Immature natural killer cell (primary cell): ENCODE results near the gene CYP4X1. TPM values are rescaled to one million over a fixed set of nuclear protein-coding genes. Genes with fewer than 3 reads are reported as not detected.
"Not testable (repeated sequence)": the region's sequence is repeated elsewhere in the genome, so short reads cannot be mapped to it uniquely, and the experiment has no call there.

Source experiments
- DNase-seq, 3 donors: peaks; one replicate each; pipeline ENCODE4 v3.0.0; 2022; ENCODE audit warnings: mixed read lengths in 1 of 3
- H3K27ac Mint-ChIP-seq, 6 donors: one replicate each; pipeline ENCODE4 v1.8.0; 2020; ENCODE audit warnings: mixed read lengths in 6 of 6, mild to moderate bottlenecking in 5 of 6, inconsistent platforms in 4 of 6, moderate library complexity in 3 of 6
- H3K27me3 Mint-ChIP-seq, 3 donors: one replicate each; pipeline ENCODE4 v1.8.0; 2020 to 2021; ENCODE audit warnings: low read depth in 3 of 3, mild to moderate bottlenecking in 3 of 3, mixed read lengths in 3 of 3, moderate library complexity in 3 of 3, inconsistent platforms in 1 of 3
- H3K36me3 Mint-ChIP-seq, 3 donors: one replicate each; pipeline ENCODE4 v1.8.0; 2020; ENCODE audit warnings: mixed read lengths in 3 of 3, inconsistent platforms in 2 of 3, mild to moderate bottlenecking in 2 of 3
- H3K4me1 Mint-ChIP-seq, 2 donors: one replicate each; pipeline ENCODE4 v1.8.0; 2020; ENCODE audit warnings: inconsistent platforms in 2 of 2, mild to moderate bottlenecking in 2 of 2, mixed read lengths in 2 of 2, moderate library complexity in 1 of 2
- H3K4me3 Mint-ChIP-seq, 5 donors: one replicate each; pipeline ENCODE4 v1.8.0; 2020; ENCODE audit warnings: mild to moderate bottlenecking in 5 of 5, mixed read lengths in 5 of 5, inconsistent platforms in 3 of 5, moderate library complexity in 3 of 5
- H3K9me3 Mint-ChIP-seq, 6 donors: one replicate each; pipeline ENCODE4 v1.8.0; 2020; ENCODE audit warnings: mild to moderate bottlenecking in 6 of 6, mixed read lengths in 6 of 6, inconsistent platforms in 4 of 6, moderate library complexity in 3 of 6
- polyA plus RNA-seq, 3 donors: library from polyadenylated mRNA; unstranded; fragments of 300-500 nt; fragmentation: Illumina TruSeq; gene quantifications; one replicate each; pipeline ENCODE4 v1.2.3, GENCODE V29; 2021

CYP4X1 gene, protein sequence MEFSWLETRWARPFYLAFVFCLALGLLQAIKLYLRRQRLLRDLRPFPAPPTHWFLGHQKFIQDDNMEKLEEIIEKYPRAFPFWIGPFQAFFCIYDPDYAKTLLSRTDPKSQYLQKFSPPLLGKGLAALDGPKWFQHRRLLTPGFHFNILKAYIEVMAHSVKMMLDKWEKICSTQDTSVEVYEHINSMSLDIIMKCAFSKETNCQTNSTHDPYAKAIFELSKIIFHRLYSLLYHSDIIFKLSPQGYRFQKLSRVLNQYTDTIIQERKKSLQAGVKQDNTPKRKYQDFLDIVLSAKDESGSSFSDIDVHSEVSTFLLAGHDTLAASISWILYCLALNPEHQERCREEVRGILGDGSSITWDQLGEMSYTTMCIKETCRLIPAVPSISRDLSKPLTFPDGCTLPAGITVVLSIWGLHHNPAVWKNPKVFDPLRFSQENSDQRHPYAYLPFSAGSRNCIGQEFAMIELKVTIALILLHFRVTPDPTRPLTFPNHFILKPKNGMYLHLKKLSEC
- polyA plus RNA-seq: not detected

DNA sequence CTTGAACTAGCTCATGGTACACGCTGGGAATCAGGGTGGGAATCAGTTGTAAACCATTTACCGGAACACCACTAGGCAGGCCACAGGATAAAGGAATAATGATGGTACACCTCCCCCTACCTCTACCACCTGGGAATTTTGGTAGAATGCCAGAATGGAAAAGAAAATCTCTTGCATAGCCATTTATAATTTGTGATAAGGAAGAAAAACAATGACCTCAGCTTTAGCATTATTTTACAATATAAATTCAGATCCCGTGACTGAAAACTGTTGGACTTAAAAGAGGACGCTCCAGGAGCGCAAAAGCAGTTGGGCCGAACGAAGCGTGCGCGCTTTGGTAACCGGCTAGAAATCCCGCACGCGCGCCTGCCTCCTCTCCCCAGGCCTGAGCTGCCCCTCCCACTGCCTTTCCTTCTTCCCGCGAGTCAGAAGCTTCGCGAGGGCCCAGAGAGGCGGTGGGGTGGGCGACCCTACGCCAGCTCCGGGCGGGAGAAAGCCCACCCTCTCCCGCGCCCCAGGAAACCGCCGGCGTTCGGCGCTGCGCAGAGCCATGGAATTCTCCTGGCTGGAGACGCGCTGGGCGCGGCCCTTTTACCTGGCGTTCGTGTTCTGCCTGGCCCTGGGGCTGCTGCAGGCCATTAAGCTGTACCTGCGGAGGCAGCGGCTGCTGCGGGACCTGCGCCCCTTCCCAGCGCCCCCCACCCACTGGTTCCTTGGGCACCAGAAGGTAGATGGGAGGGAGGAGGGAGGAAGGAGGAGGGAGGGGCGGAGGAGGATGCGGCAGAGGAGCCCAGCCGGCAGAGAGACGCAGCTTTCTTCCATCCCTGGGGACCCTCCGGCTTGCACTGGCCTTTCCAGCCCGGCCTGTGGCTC, at the start of gene CYP4X1:
CYP4X1 (plus strand) TSS at position 402 of the 873 bp plus-strand sequence; CDS start at position 551, 149 bp downstream.
- no peak for DNase-seq
- peaks cover 2 to 12% (median 9%) of the 10 kb centered on the region in 3 donors for H3K27me3 Mint-ChIP-seq
- H3K27ac Mint-ChIP-seq: no peak within 1 kb of the TSS
- no peaks in the 10 kb centered on the region for H3K4me1 Mint-ChIP-seq
- H3K9me3 Mint-ChIP-seq: peaks cover 0 to 3% (median 0%) of the 10 kb centered on the region in 6 donors
- no peak within 1 kb of the TSS for H3K4me3 Mint-ChIP-seq
- H3K36me3 Mint-ChIP-seq: no peaks in the 10 kb centered on the region

DNA sequence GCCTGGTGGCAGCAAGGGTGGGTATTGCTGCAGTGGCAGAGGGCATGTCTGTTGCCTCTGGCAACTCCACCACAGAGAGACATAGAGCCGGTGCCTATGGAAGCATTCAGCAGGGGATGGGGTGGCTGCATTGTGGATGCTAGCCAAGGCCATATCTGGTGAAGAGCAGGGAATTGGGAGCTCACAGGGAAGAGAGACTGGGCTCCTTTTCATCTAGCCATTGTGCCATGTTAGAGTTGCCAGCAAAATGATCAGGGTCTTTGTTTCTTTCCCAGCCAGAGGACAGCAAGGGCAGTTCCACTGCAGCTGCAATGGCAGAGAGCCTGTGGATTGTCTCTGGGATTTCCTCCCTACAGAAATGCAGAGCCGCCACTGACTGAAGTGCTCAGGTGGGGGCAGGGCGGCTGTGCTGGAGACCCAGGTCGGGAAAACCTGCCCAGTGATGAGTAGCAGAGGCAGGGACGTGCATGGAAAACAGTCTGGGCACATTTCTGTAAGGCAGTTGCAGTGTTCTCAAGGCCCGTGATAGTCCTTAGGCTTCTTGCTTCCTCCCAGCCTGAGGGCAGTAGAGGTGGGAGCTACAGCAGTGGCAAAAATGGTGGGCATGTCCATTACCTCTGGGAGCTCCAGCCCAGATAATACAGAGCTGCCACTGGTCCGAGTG, 40.2 kb upstream of the CYP4X1 start:
- H3K9me3 Mint-ChIP-seq: peaks cover 0 to 7% (median 0%) of the 10 kb centered on the region in 6 donors
- no peaks in the 10 kb centered on the region for H3K36me3 Mint-ChIP-seq
- DNase-seq: no peak
- no peak overlapping the region for H3K4me3 Mint-ChIP-seq
- no peaks in the 10 kb centered on the region for H3K4me1 Mint-ChIP-seq
- H3K27me3 Mint-ChIP-seq: peaks cover 0 to 17% (median 1%) of the 10 kb centered on the region in 3 donors
- H3K27ac Mint-ChIP-seq: no peak overlapping the region

DNA sequence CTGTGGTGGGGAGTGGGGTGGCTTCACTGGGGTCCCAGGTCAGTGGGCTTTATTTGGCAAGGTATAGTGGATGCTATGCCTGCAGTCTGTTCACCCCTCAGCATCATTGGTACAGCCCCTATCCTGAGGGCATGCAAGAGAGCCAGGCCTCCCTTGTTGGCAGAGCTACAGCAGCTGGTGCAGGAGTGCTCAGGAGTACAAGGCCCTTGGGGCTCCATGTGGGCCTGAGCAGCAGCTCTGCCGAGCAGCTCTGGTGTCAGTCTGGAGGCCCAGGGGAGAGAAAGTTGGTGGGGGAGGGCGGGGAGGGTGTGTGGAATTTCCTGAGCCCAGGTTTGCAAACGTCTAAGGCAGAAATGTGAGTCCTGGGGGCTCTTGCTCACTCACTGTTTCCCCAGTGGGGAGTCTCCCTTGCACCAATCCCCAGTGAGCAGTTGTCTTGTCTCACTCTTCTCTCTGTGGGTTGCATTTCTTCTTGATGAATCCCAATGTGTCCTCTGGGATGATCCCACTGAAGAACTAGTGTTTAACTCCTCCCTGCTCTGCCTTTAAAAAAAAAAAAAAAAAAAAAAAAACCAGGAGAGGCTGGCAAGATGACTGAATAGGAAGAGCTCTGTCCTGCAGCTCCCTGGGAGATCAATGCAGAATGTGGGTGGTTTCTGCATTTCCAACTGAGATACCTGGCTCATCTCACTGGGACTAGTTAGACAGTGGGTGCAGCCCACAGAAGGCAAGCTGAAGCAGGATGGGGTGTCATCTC, 39.5 kb upstream of the CYP4X1 start:
- H3K4me1 Mint-ChIP-seq: no peaks in the 10 kb centered on the region
- no peak overlapping the region for H3K4me3 Mint-ChIP-seq
- peaks cover 0 to 13% (median 1%) of the 10 kb centered on the region in 3 donors for H3K27me3 Mint-ChIP-seq
- H3K36me3 Mint-ChIP-seq: no peaks in the 10 kb centered on the region
- no peak overlapping the region for H3K27ac Mint-ChIP-seq
- H3K9me3 Mint-ChIP-seq: peaks cover 0 to 7% (median 0%) of the 10 kb centered on the region in 6 donors
- no peak for DNase-seq

DNA sequence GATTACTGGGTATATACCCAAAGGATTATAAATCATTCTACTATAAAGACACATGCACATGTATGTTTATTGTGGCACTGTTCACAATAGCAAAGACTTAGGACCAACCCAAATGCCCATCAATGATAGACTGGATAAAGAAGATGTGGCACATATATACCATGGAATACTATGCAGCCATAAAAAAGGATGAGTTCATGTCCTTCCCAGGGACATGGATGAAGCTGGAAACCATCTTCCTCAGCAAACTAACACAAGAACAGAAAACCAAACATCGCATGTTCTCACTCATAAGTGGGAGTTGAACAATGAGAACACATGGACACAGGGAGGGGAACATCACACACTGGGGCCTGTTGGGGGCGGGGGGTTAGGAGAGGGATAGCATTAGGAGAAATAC, 32.9 kb upstream of the CYP4X1 start:
- not testable (repeated sequence) for H3K4me1 Mint-ChIP-seq, H3K27me3 Mint-ChIP-seq, H3K27ac Mint-ChIP-seq, H3K36me3 Mint-ChIP-seq, H3K4me3 Mint-ChIP-seq, H3K9me3 Mint-ChIP-seq, DNase-seq

DNA sequence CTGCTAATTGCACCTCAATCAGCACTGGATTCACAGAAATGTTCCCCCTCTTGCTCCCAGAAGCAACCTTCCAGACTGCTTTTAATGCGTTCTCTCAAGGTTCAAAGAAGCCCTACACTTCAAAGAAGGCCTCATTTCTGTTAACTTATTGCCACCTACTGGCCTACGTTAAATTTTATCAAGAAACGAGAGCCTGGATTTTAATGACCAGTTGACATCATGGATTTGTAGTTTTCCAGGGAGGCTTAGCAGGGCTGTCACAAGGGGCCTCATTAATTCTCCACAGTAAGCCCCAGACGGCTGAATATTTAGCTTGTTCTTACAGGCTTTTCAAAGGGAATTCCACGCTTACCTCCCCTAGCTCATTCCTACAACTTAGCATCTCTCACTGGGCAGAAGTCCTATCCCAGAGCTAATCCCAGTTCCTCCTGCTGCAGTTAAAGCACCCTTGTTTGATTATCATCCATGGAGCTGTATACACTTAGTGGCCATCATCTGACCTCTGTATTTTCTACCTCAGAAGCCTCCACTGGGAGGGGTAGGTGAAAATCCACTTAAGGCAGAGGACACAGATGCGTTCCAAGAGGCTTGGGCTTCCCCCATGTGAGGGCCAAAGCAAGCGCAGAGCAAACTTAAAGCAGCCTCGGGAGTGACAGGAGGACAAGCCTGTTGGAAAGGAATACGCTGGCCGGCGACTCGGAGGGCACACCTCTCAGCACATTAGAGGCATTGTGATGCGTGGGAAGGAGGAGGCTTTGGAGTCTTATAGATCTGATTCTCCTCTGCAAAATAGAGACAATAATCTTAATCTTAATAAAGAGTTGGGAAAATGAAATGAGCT, 32.2 kb upstream of the CYP4X1 start:
- Mint-ChIP-seq H3K4me3 (no peak overlapping the region), H3K4me1 (no peaks in the 10 kb centered on the region), H3K9me3 (peaks cover 0 to 2% (median 0%) of the 10 kb centered on the region in 6 donors), H3K36me3 (no peaks in the 10 kb centered on the region), H3K27ac (no peak overlapping the region), H3K27me3 (peaks cover 1 to 8% (median 2%) of the 10 kb centered on the region in 3 donors)
- DNase-seq: no peak

DNA sequence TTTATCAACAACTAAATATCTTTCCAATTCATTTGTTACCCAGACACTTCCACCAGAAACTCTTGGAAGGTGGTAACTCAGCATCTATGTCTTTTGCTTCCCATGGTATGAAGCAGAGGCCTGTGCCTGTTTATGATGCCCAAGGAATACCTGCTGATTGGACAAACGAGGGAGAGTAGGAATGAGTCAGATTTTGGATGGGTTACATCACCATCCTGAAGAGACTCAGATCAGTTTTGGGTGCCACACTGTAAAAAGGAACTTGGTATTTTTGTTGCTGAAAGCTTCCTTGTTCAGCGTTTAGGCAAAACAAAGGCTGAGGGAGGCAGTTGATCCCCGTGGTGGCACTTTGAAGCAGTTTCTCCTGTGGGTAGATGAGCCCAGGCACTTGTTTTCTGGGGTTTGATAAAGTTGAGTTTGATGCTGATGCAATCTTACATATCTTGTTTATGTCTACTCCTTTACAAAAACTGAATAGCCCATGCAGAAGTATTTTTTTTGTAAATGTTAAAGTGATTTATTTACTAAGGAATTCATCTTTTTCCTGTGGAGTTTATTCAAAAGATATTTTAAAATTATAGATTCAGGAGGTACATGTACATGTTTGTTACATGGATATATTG, 26.7 kb upstream of the CYP4X1 start:
- no peak overlapping the region for H3K4me3 Mint-ChIP-seq
- H3K36me3 Mint-ChIP-seq: no peaks in the 10 kb centered on the region
- H3K27me3 Mint-ChIP-seq: peaks cover 0 to 9% (median 3%) of the 10 kb centered on the region in 3 donors
- H3K9me3 Mint-ChIP-seq: peaks cover 0 to 2% (median 0%) of the 10 kb centered on the region in 6 donors
- no peak overlapping the region for H3K27ac Mint-ChIP-seq
- H3K4me1 Mint-ChIP-seq: no peaks in the 10 kb centered on the region
- DNase-seq: no peak

DNA sequence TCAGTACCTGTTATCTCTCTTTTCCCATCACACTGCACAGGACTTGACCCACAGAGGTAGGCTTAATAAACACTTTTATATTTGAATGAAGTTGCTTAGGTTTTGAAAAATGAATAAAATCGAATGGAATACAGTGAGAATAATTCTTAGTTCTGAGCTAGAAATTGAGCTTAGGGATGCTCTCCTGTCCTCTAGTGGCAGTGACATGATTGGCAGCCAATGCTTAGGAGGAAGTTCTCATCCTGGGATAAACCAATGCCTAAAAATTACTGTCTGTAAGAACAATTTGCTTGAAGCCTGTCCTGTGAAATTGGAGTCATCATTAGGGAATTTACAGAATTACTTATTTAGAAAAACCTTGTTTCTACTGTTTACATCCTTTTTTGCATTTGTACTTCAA, 21.3 kb upstream of the CYP4X1 start:
- Mint-ChIP-seq H3K27ac (no peak overlapping the region), H3K36me3 (no peaks in the 10 kb centered on the region), H3K27me3 (peaks cover 3 to 8% (median 8%) of the 10 kb centered on the region in 3 donors), H3K9me3 (no peaks in the 10 kb centered on the region), H3K4me1 (no peaks in the 10 kb centered on the region), H3K4me3 (no peak overlapping the region)
- no peak for DNase-seq

DNA sequence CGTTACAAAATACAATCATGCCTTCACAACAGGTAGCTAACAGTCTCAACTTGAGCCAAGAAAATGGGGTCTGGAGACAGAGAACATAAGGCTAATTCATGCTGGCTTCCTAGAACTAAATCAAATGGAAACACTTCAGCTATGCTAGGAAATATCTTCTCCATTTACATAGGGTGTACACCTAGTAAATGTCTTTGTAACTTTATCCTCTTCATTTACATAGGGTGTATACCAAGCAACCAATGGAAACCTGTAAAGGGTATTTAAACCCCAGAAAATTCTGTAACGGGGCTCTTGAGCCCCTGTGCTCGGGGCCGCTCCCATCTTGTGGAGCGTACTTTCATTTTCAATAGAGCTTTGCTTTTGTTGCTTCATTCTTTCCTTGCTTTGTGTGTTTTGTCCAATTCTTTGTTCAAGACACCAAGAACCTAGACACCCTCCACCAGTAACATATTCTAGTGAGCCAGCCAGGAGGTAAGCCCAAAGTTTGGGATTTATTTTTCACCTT, 19.5 kb upstream of the CYP4X1 start:
- Mint-ChIP-seq H3K27ac (no peak overlapping the region), H3K4me3 (no peak overlapping the region), H3K27me3 (peaks cover 3 to 11% (median 8%) of the 10 kb centered on the region in 3 donors)

DNA sequence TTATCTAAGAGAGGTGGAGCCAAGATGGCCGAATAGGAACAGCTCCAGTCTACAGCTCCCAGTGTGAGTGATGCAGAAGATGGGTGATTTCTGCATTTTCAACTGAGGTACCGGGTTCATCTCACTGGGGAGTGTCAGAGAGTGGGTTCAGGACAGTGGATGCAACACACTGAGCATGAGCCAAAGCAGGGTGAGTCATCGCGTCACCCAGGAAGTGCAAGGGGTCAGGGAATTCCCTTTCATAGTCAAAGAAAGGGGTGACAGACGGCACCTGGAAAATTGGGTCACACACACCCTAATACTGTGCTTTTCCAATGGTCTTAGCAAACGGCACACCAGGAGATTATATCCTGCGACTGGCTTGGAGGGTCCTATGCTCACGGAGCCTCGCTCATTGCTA, 17.0 kb upstream of the CYP4X1 start:
- H3K27ac Mint-ChIP-seq, H3K4me3 Mint-ChIP-seq, H3K27me3 Mint-ChIP-seq, H3K4me1 Mint-ChIP-seq, H3K9me3 Mint-ChIP-seq, H3K36me3 Mint-ChIP-seq, DNase-seq: not testable (repeated sequence)

More for the DNA sequence above, 19.5 kb upstream of the CYP4X1 start:
- H3K4me1 Mint-ChIP-seq: peaks cover 0 to 1% of the 10 kb centered on the region in 2 donors
- H3K36me3 Mint-ChIP-seq: no peaks in the 10 kb centered on the region
- H3K9me3 Mint-ChIP-seq: no peaks in the 10 kb centered on the region
- DNase-seq: no peak

DNA sequence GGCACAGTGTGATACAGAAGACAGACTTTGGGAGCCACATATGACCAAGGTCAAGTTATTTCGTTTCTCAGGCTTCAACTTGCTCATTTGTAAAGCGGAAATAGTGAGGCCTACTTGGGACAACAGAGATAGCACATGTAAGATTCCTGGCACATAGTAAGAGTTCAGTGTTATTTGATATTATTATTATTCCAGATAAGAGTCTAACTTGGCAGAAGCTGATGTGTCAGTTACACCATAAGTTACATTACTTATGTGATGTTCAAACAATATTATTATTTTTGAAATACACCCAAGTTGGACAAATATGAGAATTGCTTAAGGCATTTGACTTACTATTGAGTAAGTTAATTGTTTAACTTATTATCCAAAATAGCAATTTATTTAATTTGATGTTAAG, 10.2 kb upstream of the CYP4X1 start:
- Mint-ChIP-seq H3K9me3 (no peaks in the 10 kb centered on the region), H3K4me1 (peaks cover 0 to 1% of the 10 kb centered on the region in 2 donors), H3K4me3 (no peak overlapping the region), H3K27me3 (peaks cover 0 to 6% (median 0%) of the 10 kb centered on the region in 3 donors), H3K36me3 (no peaks in the 10 kb centered on the region), H3K27ac (no peak overlapping the region)
- no peak for DNase-seq

DNA sequence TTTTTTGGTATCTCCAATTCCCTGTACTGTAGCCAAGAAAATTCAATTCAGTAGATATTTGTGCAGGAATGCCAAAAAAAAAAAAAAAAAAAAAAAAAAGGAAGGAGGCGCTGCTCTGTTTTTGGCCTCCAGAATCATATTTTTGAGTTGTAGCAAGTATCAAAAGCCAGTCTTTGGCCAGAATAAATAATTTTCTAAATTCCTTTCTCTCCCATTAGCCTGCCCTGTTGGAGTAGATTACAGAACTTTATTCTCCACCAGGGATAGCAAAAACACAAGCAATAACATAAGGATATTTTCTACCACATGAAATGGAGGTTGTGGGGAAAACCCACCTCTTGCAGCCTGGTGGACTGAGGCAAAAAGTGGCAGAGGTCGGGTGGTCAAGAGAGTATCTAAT, 2.4 kb upstream of the CYP4X1 start:
- H3K36me3 Mint-ChIP-seq: no peaks in the 10 kb centered on the region
- peaks cover 0 to 3% (median 0%) of the 10 kb centered on the region in 6 donors for H3K9me3 Mint-ChIP-seq
- no peaks in the 10 kb centered on the region for H3K4me1 Mint-ChIP-seq
- H3K27ac Mint-ChIP-seq: no peak overlapping the region
- peaks cover 2 to 9% (median 9%) of the 10 kb centered on the region in 3 donors for H3K27me3 Mint-ChIP-seq
- no peak for DNase-seq
- H3K4me3 Mint-ChIP-seq: no peak overlapping the region
